Measurements from ENCODE around the gene OSBPL7.

Gene OSBPL7
- total RNA-seq, result 55.5 to 73.2 (median 68.9) reads per million in 3 donors

- Histone ChIP-seq H3K9me3 (ENCODE audit: control insufficient read depth, low read length) (no peaks in the 10 kb centered on the region), H3K36me3 (ENCODE audit: control insufficient read depth, insufficient read depth, low read length) (peaks cover 51% of the 10 kb centered on the region), H3K4me3 (ENCODE audit: insufficient read depth, low read depth, low read length, poor library complexity, severe bottlenecking) (peak within 1 kb of the TSS; percentile 72), H3K27me3 (replicated peaks; ENCODE audit: control insufficient read depth, insufficient read depth, low read length, poor library complexity, severe bottlenecking) (no peaks in the 10 kb centered on the region), H3K4me1 (ENCODE audit: control insufficient read depth, insufficient read depth, low read length, poor library complexity, severe bottlenecking) (peaks cover 18% of the 10 kb centered on the region), H3K27ac (ENCODE audit: insufficient read depth, low read length, poor library complexity, severe bottlenecking) (peak within 1 kb of the TSS; percentile 44)
- DNase-seq, result peak; percentile 58 to 70 (median 69)
These were observed at the start of gene OSBPL7 for GRCh38 chr17:47821424-47822391. OSBPL7 (minus strand) TSS chr17:47821794; CDS start chr17:47820278, 1,516 bp downstream.

GRCh38 chr17:47871048-47871447, 49.5 kb upstream of the OSBPL7 start:
- no peaks in the 10 kb centered on the region for H3K4me1 ChIP-seq (ENCODE audit: control insufficient read depth, insufficient read depth, low read length, poor library complexity, severe bottlenecking)
- no peak overlapping the region for H3K27ac ChIP-seq (ENCODE audit: insufficient read depth, low read length, poor library complexity, severe bottlenecking)
- H3K27me3 ChIP-seq (replicated peaks; ENCODE audit: control insufficient read depth, insufficient read depth, low read length, poor library complexity, severe bottlenecking), result peaks cover 23% of the 10 kb centered on the region
- no peak overlapping the region for H3K4me3 ChIP-seq (ENCODE audit: insufficient read depth, low read depth, low read length, poor library complexity, severe bottlenecking)
- H3K9me3 ChIP-seq (ENCODE audit: control insufficient read depth, low read length), result no peaks in the 10 kb centered on the region
- H3K36me3 ChIP-seq (ENCODE audit: control insufficient read depth, insufficient read depth, low read length), result no peaks in the 10 kb centered on the region
- DNase-seq, result no peak

GRCh38 chr17:47870056-47870455, 48.5 kb upstream of the OSBPL7 start:
- peaks cover 23% of the 10 kb centered on the region for H3K27me3 ChIP-seq (replicated peaks; ENCODE audit: control insufficient read depth, insufficient read depth, low read length, poor library complexity, severe bottlenecking)
- no peaks in the 10 kb centered on the region for H3K4me1 ChIP-seq (ENCODE audit: control insufficient read depth, insufficient read depth, low read length, poor library complexity, severe bottlenecking)
- no peaks in the 10 kb centered on the region for H3K36me3 ChIP-seq (ENCODE audit: control insufficient read depth, insufficient read depth, low read length)
- no peak overlapping the region for H3K27ac ChIP-seq (ENCODE audit: insufficient read depth, low read length, poor library complexity, severe bottlenecking)
- H3K9me3 ChIP-seq (ENCODE audit: control insufficient read depth, low read length), result no peaks in the 10 kb centered on the region
- no peak for DNase-seq
- H3K4me3 ChIP-seq (ENCODE audit: insufficient read depth, low read depth, low read length, poor library complexity, severe bottlenecking), result no peak overlapping the region

- no peak for DNase-seq
- no peaks in the 10 kb centered on the region for H3K9me3 ChIP-seq (ENCODE audit: control insufficient read depth, low read length)
- H3K4me3 ChIP-seq (ENCODE audit: insufficient read depth, low read depth, low read length, poor library complexity, severe bottlenecking), result no peak overlapping the region
- no peaks in the 10 kb centered on the region for H3K36me3 ChIP-seq (ENCODE audit: control insufficient read depth, insufficient read depth, low read length)
- peaks cover 23% of the 10 kb centered on the region for H3K27me3 ChIP-seq (replicated peaks; ENCODE audit: control insufficient read depth, insufficient read depth, low read length, poor library complexity, severe bottlenecking)
- H3K4me1 ChIP-seq (ENCODE audit: control insufficient read depth, insufficient read depth, low read length, poor library complexity, severe bottlenecking), result no peaks in the 10 kb centered on the region
- no peak overlapping the region for H3K27ac ChIP-seq (ENCODE audit: insufficient read depth, low read length, poor library complexity, severe bottlenecking)
These were observed 47.5 kb upstream of the OSBPL7 start for GRCh38 chr17:47869114-47869513.

GRCh38 chr17:47867813-47868533, 46.4 kb upstream of the OSBPL7 start:
- DNase-seq, result no peak
- Histone ChIP-seq H3K27ac (ENCODE audit: insufficient read depth, low read length, poor library complexity, severe bottlenecking) (no peak overlapping the region), H3K9me3 (ENCODE audit: control insufficient read depth, low read length) (no peaks in the 10 kb centered on the region), H3K4me1 (ENCODE audit: control insufficient read depth, insufficient read depth, low read length, poor library complexity, severe bottlenecking) (no peaks in the 10 kb centered on the region), H3K27me3 (replicated peaks; ENCODE audit: control insufficient read depth, insufficient read depth, low read length, poor library complexity, severe bottlenecking) (peaks cover 14% of the 10 kb centered on the region), H3K4me3 (ENCODE audit: insufficient read depth, low read depth, low read length, poor library complexity, severe bottlenecking) (no peak overlapping the region), H3K36me3 (ENCODE audit: control insufficient read depth, insufficient read depth, low read length) (no peaks in the 10 kb centered on the region)

- Histone ChIP-seq H3K9me3 (ENCODE audit: control insufficient read depth, low read length) (no peaks in the 10 kb centered on the region), H3K4me1 (ENCODE audit: control insufficient read depth, insufficient read depth, low read length, poor library complexity, severe bottlenecking) (no peaks in the 10 kb centered on the region), H3K4me3 (ENCODE audit: insufficient read depth, low read depth, low read length, poor library complexity, severe bottlenecking) (no peak overlapping the region), H3K36me3 (ENCODE audit: control insufficient read depth, insufficient read depth, low read length) (no peaks in the 10 kb centered on the region), H3K27ac (ENCODE audit: insufficient read depth, low read length, poor library complexity, severe bottlenecking) (no peak overlapping the region), H3K27me3 (replicated peaks; ENCODE audit: control insufficient read depth, insufficient read depth, low read length, poor library complexity, severe bottlenecking) (peaks cover 5% of the 10 kb centered on the region)
- no peak for DNase-seq
These were observed 45.3 kb upstream of the OSBPL7 start for GRCh38 chr17:47866941-47867340.

- no peaks in the 10 kb centered on the region for H3K27me3 ChIP-seq (replicated peaks; ENCODE audit: control insufficient read depth, insufficient read depth, low read length, poor library complexity, severe bottlenecking)
- no peaks in the 10 kb centered on the region for H3K36me3 ChIP-seq (ENCODE audit: control insufficient read depth, insufficient read depth, low read length)
- H3K4me1 ChIP-seq (ENCODE audit: control insufficient read depth, insufficient read depth, low read length, poor library complexity, severe bottlenecking), result no peaks in the 10 kb centered on the region
- no peak for DNase-seq
- H3K4me3 ChIP-seq (ENCODE audit: insufficient read depth, low read depth, low read length, poor library complexity, severe bottlenecking), result no peak overlapping the region
- no peaks in the 10 kb centered on the region for H3K9me3 ChIP-seq (ENCODE audit: control insufficient read depth, low read length)
- no peak overlapping the region for H3K27ac ChIP-seq (ENCODE audit: insufficient read depth, low read length, poor library complexity, severe bottlenecking)
These were observed 43.2 kb upstream of the OSBPL7 start for GRCh38 chr17:47864791-47865216.

GRCh38 chr17:47862621-47863440, 41.2 kb upstream of the OSBPL7 start:
- Histone ChIP-seq H3K4me1 (ENCODE audit: control insufficient read depth, insufficient read depth, low read length, poor library complexity, severe bottlenecking) (no peaks in the 10 kb centered on the region), H3K4me3 (ENCODE audit: insufficient read depth, low read depth, low read length, poor library complexity, severe bottlenecking) (no peak overlapping the region), H3K36me3 (ENCODE audit: control insufficient read depth, insufficient read depth, low read length) (no peaks in the 10 kb centered on the region), H3K27ac (ENCODE audit: insufficient read depth, low read length, poor library complexity, severe bottlenecking) (no peak overlapping the region), H3K27me3 (replicated peaks; ENCODE audit: control insufficient read depth, insufficient read depth, low read length, poor library complexity, severe bottlenecking) (no peaks in the 10 kb centered on the region), H3K9me3 (ENCODE audit: control insufficient read depth, low read length) (no peaks in the 10 kb centered on the region)
- no peak for DNase-seq

GRCh38 chr17:47860386-47860785, 38.8 kb upstream of the OSBPL7 start:
- H3K4me3 ChIP-seq (ENCODE audit: insufficient read depth, low read depth, low read length, poor library complexity, severe bottlenecking), result no peak overlapping the region

More at GRCh38 chr17:47860386-47860785, 38.8 kb upstream of the OSBPL7 start:
- no peak for DNase-seq
- no peaks in the 10 kb centered on the region for H3K36me3 ChIP-seq (ENCODE audit: control insufficient read depth, insufficient read depth, low read length)
- H3K27ac ChIP-seq (ENCODE audit: insufficient read depth, low read length, poor library complexity, severe bottlenecking), result no peak overlapping the region
- no peaks in the 10 kb centered on the region for H3K9me3 ChIP-seq (ENCODE audit: control insufficient read depth, low read length)
- no peaks in the 10 kb centered on the region for H3K4me1 ChIP-seq (ENCODE audit: control insufficient read depth, insufficient read depth, low read length, poor library complexity, severe bottlenecking)
- H3K27me3 ChIP-seq (replicated peaks; ENCODE audit: control insufficient read depth, insufficient read depth, low read length, poor library complexity, severe bottlenecking), result no peaks in the 10 kb centered on the region

Measured in effector memory CD4-positive, alpha-beta T cell (primary cell).